GM19397 (cell line): ENCODE data around the gene GPBAR1.
"Not testable (repeated sequence)": the region's sequence is repeated elsewhere in the genome, so short reads cannot be mapped to it uniquely, and the experiment has no call there.

Experiments
- ATAC-seq: cut with Tn5 transposase; IDR thresholded peaks from one replicate; pipeline ENCODE4 v1.9.1; 2021; ENCODE audit warnings: mild to moderate bottlenecking, moderate library complexity; ENCODE audit not compliant: unreplicated experiment

The GPBAR1 gene

GRCh38 chr2:218266316-218266979 is 5.6 kb downstream of the GPBAR1 start:
- no peak for ATAC-seq

- no peak for ATAC-seq
Measured at GRCh38 chr2:218267259-218267658, 6.4 kb downstream of the GPBAR1 start.

DNA sequence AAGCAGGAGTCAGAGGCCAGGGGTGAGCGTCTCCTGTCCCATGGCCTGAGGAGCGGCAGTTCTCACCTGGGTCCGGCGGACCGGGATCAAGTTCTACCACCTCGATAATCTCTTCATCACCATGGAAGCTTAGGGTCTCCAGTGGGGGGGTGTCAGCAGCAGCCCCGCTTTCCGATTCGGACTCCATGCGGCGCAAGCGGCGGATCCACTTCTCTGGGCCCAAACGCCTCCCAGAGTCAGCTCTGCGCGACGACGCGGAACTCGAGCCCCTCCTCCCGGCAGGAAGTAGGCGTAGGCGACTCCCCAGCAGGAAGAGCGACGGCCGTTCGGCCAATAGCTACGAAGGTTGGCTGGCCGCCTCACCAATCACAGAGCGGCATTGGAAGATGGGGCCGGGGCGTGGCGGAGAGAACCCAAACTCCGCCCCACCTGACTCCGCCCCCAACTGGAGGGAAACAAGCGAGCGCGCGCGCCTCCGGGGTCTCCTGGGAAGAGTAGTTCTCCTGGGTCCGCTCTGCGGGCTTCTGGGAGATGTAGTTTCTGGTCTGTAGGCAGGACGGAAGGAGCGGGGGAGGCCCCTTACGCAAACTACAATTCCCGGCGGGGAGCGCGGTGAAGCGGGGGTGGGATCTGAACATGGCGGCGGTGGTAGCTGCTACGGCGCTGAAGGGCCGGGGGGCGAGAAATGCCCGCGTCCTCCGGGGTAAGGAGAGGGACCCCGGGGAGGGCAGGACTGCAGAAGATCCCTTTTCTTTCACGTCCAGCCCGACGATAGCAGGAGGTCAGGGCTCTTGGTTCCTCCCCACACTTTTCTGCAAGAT is 9.3 kb downstream of the GPBAR1 start, which contains the start of the genes AAMP and PNKD:
Gene AAMP, minus strand, starts transcription at position 238 of the 821 bp plus-strand sequence. Its CDS starts 51 bp downstream, at position 187.
Gene PNKD, plus strand, starts transcription at position 620 of the 821 bp plus-strand sequence. Its CDS starts 17 bp downstream, at position 637.
- ATAC-seq, result peak; percentile 91

DNA sequence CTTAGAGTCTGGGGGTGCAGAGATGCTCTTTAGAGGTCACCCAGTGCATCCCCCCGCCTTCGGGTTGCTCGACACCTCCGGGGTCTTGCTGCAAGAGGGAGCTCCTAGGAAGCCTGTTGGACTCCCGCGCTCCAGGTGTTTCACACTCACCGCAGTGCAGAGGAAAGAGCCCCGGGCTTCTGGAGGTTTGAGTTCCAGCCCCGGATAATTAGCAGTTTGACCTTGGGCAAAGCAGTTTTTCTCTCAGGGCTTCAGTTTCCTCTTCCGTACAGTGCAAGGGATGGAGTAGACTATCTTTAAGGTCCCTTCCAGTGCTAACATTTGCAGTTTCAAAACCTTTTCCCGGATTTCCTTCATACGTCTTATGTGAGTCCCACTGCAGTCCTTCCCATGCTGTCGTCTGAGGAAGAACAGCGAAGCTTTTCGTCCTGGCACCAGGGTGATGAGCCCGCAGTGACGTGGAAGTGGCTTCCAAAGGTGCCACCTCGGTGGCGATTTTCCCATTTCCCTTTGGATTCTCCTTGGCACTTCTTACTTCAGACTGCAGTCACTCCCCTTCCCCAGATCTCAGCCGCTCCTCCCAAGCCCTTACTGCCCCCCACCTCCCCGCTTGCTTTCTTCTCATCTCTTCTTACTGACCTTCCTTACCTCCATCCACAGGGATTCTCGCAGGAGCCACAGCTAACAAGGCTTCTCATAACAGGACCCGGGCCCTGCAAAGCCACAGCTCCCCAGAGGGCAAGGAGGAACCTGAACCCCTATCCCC is 10.1 kb downstream of the GPBAR1 start:
- ATAC-seq, result no peak

DNA sequence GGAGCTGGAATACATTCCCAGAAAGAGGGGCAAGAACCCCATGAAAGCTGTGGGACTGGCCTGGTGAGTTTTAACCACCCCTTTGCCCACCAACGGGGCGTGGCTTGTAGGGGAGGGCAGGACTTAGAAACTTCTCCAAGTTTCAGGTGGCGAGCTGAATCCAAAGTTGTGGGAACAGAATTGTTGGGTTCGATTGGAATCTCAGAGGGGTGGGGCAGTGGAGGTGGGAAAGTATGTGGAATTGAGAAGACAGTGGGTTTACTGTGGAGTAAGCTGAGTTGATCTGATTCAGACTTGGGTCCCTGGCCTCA is 10.6 kb downstream of the GPBAR1 start:
- ATAC-seq, result no peak

DNA sequence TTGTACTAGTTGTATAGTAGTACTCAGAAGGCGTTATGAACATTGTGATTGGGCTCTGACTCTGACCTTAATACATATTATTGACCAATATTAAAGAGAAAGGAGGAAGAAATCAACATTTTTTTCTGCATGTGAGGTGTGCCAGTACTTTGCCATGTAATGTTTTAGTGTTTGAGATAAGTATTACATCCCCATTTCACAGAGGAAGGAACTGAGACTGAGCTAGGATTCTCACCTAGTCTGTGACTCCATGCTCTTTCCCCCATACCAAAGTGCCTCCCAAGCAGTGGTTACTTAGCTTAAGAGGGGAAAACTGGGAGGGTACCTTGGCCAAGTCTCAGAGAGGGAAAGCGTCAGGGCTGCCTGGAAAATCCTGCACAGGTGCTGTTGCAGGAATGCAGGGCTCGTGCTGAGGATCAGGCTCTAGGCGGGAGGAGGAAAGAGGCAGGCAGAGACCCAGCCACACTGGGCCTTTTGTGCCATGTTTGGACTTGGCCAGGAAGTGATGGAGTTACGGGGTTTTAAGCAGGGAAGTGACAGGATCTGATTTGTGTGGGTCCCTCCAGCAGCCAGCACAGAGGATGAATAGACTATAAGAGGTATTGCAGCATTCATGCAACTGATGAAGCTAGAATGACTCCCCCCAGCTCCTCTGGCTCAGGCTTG is 11.2 kb downstream of the GPBAR1 start:
- no peak for ATAC-seq

GRCh38 chr2:218272531-218273212 is 11.9 kb downstream of the GPBAR1 start:
- ATAC-seq, result peak; percentile 19

GRCh38 chr2:218273214-218273907 is 12.5 kb downstream of the GPBAR1 start:
- ATAC-seq, result not testable (repeated sequence)

DNA sequence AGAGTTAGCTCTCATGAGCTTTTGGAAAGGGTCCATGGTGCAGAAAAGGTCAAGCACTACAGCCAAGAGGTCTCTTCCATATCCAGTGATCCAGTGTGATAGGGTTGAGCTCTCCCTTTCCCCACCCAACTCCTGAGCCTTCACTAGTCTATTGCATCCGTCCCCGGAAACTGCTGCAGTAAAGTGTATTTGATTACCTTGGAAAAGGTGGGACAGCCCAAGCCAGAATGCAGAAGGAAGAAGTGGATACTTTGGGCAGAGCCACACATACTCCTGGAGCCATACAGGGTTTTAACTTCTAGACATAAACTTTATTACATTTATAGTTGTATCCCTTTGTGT is 13.1 kb downstream of the GPBAR1 start:
- ATAC-seq, result no peak

DNA sequence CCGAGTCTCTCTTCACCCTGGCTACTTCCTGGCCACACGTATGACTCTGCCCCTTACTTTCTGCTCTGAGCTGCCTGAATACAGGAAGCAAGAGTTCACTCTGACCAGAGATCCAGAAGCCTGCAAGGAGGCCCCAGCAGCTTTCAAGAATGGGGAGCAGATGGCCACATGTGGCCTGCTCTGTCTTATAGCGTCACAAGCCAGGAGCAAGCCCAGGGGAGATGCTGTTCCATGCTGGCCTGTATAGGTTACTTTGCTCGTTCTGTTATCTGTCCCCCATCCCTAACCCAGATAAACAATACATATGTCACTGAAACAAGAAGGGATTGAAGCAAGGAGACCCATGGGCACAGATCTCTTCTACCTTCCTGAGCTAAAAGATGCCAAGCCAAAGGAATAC is 13.8 kb downstream of the GPBAR1 start:
- ATAC-seq, result no peak

- ATAC-seq, result no peak
Measured at GRCh38 chr2:218275371-218276072, 14.7 kb downstream of the GPBAR1 start.

DNA sequence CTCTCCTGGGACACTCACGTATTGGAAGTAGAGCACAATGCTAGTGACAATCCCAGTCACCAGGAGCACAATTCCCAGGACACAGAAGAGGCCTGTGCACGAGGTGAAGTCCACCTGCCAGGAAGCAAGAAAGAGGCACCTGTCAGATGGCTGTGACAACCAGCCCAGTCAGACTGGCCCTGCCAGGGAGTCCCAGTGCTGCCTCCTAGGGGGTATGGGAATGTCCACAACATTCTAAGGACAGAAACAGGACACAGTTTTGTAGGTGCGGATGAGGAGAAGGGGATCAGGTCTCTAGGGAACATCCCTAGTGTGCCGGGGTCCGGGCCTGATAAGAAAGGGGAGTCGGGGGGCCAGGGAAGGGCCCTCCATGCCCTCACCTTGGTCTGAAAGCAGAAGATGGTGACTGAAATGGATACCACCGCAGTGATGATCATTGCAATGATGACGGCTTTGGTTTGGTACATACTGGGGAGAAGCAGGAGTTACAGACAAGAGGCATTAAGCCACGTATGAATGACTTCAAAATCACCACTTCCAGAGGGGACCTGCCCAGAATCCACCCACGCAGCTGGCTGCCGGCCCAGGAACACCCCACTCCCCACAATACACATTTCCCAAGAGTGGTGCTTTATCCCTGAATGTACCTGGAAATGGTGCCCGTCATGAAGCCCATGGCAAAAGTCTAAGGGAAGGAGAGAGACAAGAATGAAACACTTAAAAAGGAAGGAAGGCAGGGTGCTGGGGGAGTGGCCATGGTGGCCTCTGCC is 16.4 kb downstream of the GPBAR1 start:
- no peak for ATAC-seq

GRCh38 chr2:218277921-218278320 is 17.1 kb downstream of the GPBAR1 start:
- no peak for ATAC-seq

DNA sequence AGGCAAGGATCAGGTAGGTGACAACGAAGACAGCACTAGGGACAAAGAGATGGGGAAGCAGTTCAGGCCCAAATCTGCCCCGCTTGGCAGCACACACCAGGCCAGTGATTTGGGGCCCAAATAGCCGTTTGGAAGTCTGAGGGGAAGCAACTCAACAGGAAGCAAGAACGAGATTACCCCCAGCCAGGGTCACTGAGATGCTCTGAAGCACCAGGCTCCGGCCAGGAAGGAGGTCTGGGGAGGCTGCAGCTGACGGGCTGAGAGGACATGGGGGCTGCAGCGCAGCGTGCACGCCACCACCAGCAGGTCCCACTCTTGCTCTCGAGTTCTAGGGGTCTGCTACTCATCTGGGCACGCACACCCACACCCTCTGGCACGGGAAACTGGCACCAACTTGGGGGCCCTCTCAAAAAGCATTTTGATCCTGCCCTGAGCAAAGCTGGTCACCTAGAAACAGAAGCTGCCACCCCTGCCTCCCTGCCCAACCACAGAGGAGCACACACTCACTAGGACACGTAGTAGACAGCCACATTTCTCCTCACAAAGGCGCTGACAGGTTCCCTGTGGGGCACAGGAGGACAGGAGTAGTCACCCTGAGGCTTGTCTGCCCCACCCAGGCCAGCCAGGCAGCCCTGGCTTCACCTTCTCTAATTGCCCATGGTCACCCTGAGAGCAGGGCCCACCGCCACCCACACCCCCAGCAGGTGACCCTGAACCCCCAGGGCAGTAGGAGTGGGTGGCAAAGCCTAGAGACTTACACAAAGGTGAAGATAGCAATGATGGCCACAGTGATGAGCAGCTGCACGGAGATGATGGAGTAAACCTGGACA is 17.9 kb downstream of the GPBAR1 start:
- ATAC-seq, result no peak

DNA sequence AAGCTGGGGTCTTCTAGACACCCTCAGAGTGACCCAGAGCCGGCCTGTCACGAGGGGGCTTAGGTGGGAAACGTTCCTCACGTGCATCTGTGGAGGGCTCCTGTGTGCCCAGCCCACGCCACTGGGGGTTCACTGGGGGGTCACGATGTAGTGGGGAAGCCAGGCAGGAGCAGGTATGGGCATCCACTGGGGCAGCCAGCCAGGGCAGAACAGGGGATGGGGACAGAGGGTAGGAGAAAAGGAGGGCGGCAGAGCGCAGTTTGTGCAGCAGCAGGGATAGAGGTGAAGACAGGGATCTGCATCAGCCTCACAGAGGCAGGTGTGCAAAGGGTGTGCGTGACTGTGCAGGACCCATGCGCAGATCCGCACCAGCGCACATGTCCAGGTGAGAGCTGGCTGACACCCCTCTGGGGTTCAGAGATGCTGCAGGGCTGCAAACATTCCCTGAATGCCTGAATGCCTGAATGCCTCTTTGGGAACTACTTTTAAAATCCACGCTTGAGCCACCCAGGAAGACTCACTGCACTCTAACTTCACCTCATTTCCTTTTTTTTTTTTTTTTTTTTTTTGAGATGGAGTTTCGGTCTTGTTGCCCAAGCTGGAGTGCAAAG is 19.6 kb downstream of the GPBAR1 start:
- ATAC-seq, result no peak

GRCh38 chr2:218281449-218281848 is 20.6 kb downstream of the GPBAR1 start:
- ATAC-seq, result no peak
